Spleen (tissue), 11 donors: ENCODE data around the gene CLDND1. TPM values are rescaled to one million over a fixed set of nuclear protein-coding genes. Genes with fewer than 3 reads are reported as not detected.
A peak's percentile ranks its signal among the peaks of the same experiment; 100 is the strongest.

Source experiments
- DNase-seq: peaks from one replicate; pipeline ENCODE4 v3.0.0-alpha.2; 2020
- H3K27ac ChIP-seq, 8 donors: fragments of 200-600 bp; sonication (generic) in 7 of 8; 1 replicate in 4 of 8; 2 replicates in 4 of 8; pipeline versions ENCODE4 v1.5.0 to v1.8.0; 2016 to 2021; ENCODE audit warnings: inconsistent platforms in 4 of 8, mild to moderate bottlenecking in 4 of 8, moderate library complexity in 1 of 8
- H3K27me3 ChIP-seq, 7 donors: fragments of 200-600 bp; sonication (generic) in 6 of 7; replicated peaks in 1 of 7; 1 replicate in 4 of 7; 2 replicates in 3 of 7; pipeline versions ENCODE4 v1.5.0 to v1.8.0; 2016 to 2021; ENCODE audit warnings: inconsistent platforms in 3 of 7, mild to moderate bottlenecking in 1 of 7
- H3K36me3 ChIP-seq, 6 donors: fragments of 200-600 bp; sonication (generic) in 5 of 6; 1 replicate in 4 of 6; 2 replicates in 2 of 6; pipeline versions ENCODE4 v1.5.0 to v1.8.0; 2016 to 2021; ENCODE audit warnings: inconsistent platforms in 2 of 6
- H3K4me1 ChIP-seq, 6 donors: fragments of 200-600 bp; sonication (generic) in 5 of 6; 1 replicate in 3 of 6; 2 replicates in 3 of 6; pipeline versions ENCODE4 v1.5.0 to v1.8.0; 2016 to 2021; ENCODE audit warnings: inconsistent platforms in 3 of 6
- H3K4me3 ChIP-seq, 8 donors: fragments of 200-600 bp; sonication (generic) in 7 of 8; 1 replicate in 4 of 8; 2 replicates in 4 of 8; pipeline versions ENCODE4 v1.5.0 to v1.8.0; 2016 to 2021; ENCODE audit warnings: inconsistent platforms in 4 of 8, mild to moderate bottlenecking in 4 of 8, moderate library complexity in 2 of 8
- H3K9me3 ChIP-seq, 8 donors: fragments of 200-600 bp; sonication (generic) in 7 of 8; 1 replicate in 4 of 8; 2 replicates in 4 of 8; pipeline versions ENCODE4 v1.5.0 to v1.8.0; 2016 to 2021; ENCODE audit warnings: inconsistent platforms in 4 of 8
- CTCF ChIP-seq, 11 experiments: fragments of 200-600 bp in 7 of 11; fragments of 450-650 bp in 4 of 11; sonication (generic) in 4 of 11; IDR thresholded peaks in 8 of 11; conservative IDR thresholded peaks in 3 of 11; 1 replicate in 7 of 11; 2 replicates in 4 of 11; pipeline versions ENCODE4 v1.4.0 to v1.8.0; 2016 to 2021; ENCODE audit warnings: antibody characterized with exemption in 11 of 11, inconsistent platforms in 4 of 11, mild to moderate bottlenecking in 1 of 11
- POLR2A ChIP-seq, 3 donors: fragments of 450-650 bp; IDR thresholded peaks; one replicate each; pipeline ENCODE4 v1.5.1; 2017; ENCODE audit warnings: antibody characterized with exemption in 3 of 3, mild to moderate bottlenecking in 1 of 3
- POLR2AphosphoS5 ChIP-seq, 3 donors: sonication (generic); formaldehyde crosslinking; IDR thresholded peaks; one replicate each; pipeline ENCODE4 v1.5.1; 2017; ENCODE audit warnings: antibody characterized with exemption in 3 of 3
- WGBS, 5 donors: extraction: QIAGEN DNeasy Blood & Tissue Kit in 3 of 5; methylation state at CpG; one replicate each; pipeline versions ENCODE4 v1.1.5 to v1.1.7; 2013 to 2018; 5-methylcytosine and 5-hydroxymethylcytosine counted together
- intact Hi-C: fragments of 100-400 bp; cut with DNase I; formaldehyde crosslinking; loops from one replicate; pipeline ENCODE4 v1.15.0; 2023; ENCODE audit warnings: low total_unique reads
- polyA plus RNA-seq, 3 donors: library from polyadenylated mRNA; stranded (reverse); fragments of 200-250 nt; gene quantifications; one replicate each; pipeline ENCODE4 v1.2.1, GENCODE V29; 2013
- total RNA-seq, 7 donors: library from RNA; depleted of rRNA in 3 of 7; stranded (reverse); fragments of >200 nt in 3 of 7; fragmentation: NEBNext Ultra II Directional in 4 of 7; extraction: Animal tissue kit (Norgen Biotek cat#: 25700) in 4 of 7; gene quantifications; one replicate each; pipeline versions ENCODE4 v1.1.0 to v1.2.1, GENCODE V29; 2016 to 2021
- donor health status: healthy with polysubstance abuse.
- donor health status: DM: no; HTN: no; CAD: no; lungs with moderate emphysema.
- donor health status: DM: no; HTN: no; CAD: no.
- donor health status: Bipolar disorder and iron deficiency.
- donor health status: healthy.
- donor health status: DM: no; HTN: no; CAD: no.
- donor health status: DM: yes; HTN: yes; CAD: no.

The CLDND1 gene
- total and polyA plus RNA-seq, 10 donors = 26.1 to 174 (median 95.6) TPM

- Histone ChIP-seq H3K36me3 (no peaks in the 10 kb centered on the region), H3K27ac (peak overlapping the region in 4 of 8 donors; percentile 31 to 57 (median 34)), H3K4me3 (no peak overlapping the region), H3K4me1 (peaks cover 0 to 13% (median 0%) of the 10 kb centered on the region in 6 donors), H3K27me3 (peaks cover 0 to 5% (median 0%) of the 10 kb centered on the region in 7 donors), H3K9me3 (no peaks in the 10 kb centered on the region)
- WGBS, 5 donors = 53 to 63% (median 56%) methylated on average over 2 of the region's 2 CpGs
- TF ChIP-seq CTCF (IDR thresholded peaks at IDR 0.05 in 8 of 11, conservative IDR thresholded peaks at IDR 0.05 in 3 of 11) (no peak), POLR2A (IDR thresholded peaks at IDR 0.05) (no peak), POLR2AphosphoS5 (IDR thresholded peaks at IDR 0.05) (no peak)
- intact Hi-C loops = no loop called here
- no peak for DNase-seq
These were observed 31.1 kb upstream of the CLDND1 start for GRCh38 chr3:98553753-98554152.

GRCh38 chr3:98553021-98553563 lies 30.4 kb upstream of the CLDND1 start:
- DNase-seq = no peak

GRCh38 chr3:98552232-98553020 lies 29.7 kb upstream of the CLDND1 start:
- no peaks in the 10 kb centered on the region for H3K36me3 ChIP-seq
- peak overlapping the region in 4 of 8 donors; percentile 22 to 57 (median 35) for H3K27ac ChIP-seq
- intact Hi-C loops = no loop called here
- H3K27me3 ChIP-seq = peaks cover 0 to 5% (median 0%) of the 10 kb centered on the region in 7 donors
- TF ChIP-seq POLR2AphosphoS5 (IDR thresholded peaks at IDR 0.05) (no peak), POLR2A (IDR thresholded peaks at IDR 0.05) (no peak), CTCF (IDR thresholded peaks at IDR 0.05 in 8 of 11, conservative IDR thresholded peaks at IDR 0.05 in 3 of 11) (no peak)
- H3K4me1 ChIP-seq = peaks cover 0 to 13% (median 0%) of the 10 kb centered on the region in 6 donors
- DNase-seq = no peak
- WGBS, 5 donors = 75 to 88% (median 81%) methylated on average over 4 of the region's 4 CpGs
- H3K9me3 ChIP-seq = no peaks in the 10 kb centered on the region
- H3K4me3 ChIP-seq = no peak overlapping the region

More at GRCh38 chr3:98553021-98553563, 30.4 kb upstream of the CLDND1 start:
- H3K4me3 ChIP-seq = no peak overlapping the region
- no peaks in the 10 kb centered on the region for H3K9me3 ChIP-seq
- H3K27me3 ChIP-seq = peaks cover 0 to 5% (median 0%) of the 10 kb centered on the region in 7 donors
- no peaks in the 10 kb centered on the region for H3K36me3 ChIP-seq
- WGBS, 5 donors = 71 to 86% (median 76%) methylated on average over 6 of the region's 6 CpGs
- H3K27ac ChIP-seq = peak overlapping the region in 4 of 8 donors; percentile 31 to 57 (median 35)
- peaks cover 0 to 13% (median 0%) of the 10 kb centered on the region in 6 donors for H3K4me1 ChIP-seq
- TF ChIP-seq CTCF (IDR thresholded peaks at IDR 0.05 in 8 of 11, conservative IDR thresholded peaks at IDR 0.05 in 3 of 11) (no peak), POLR2AphosphoS5 (IDR thresholded peaks at IDR 0.05) (no peak), POLR2A (IDR thresholded peaks at IDR 0.05) (no peak)
- intact Hi-C loops = no loop called here

GRCh38 chr3:98551754-98552153 lies 29.1 kb upstream of the CLDND1 start:
- H3K9me3 ChIP-seq = no peaks in the 10 kb centered on the region
- DNase-seq = no peak
- no peaks in the 10 kb centered on the region for H3K36me3 ChIP-seq
- peaks cover 0 to 10% (median 0%) of the 10 kb centered on the region in 6 donors for H3K4me1 ChIP-seq
- H3K27ac ChIP-seq = peak overlapping the region in 4 of 8 donors; percentile 16 to 57 (median 32)
- H3K27me3 ChIP-seq = peaks cover 0 to 9% (median 0%) of the 10 kb centered on the region in 7 donors
- no peak overlapping the region for H3K4me3 ChIP-seq
- intact Hi-C loops = no loop called here
- TF ChIP-seq CTCF (IDR thresholded peaks at IDR 0.05 in 8 of 11, conservative IDR thresholded peaks at IDR 0.05 in 3 of 11) (no peak), POLR2AphosphoS5 (IDR thresholded peaks at IDR 0.05) (no peak), POLR2A (IDR thresholded peaks at IDR 0.05) (no peak)
- 47 to 71% (median 60%) methylated on average over 3 of the region's 3 CpGs for whole genome bisulfite sequencing, 5 donors
